HT-29 (cell line): ENCODE data around the gene MMP23B. TPM values are rescaled to one million over a fixed set of nuclear protein-coding genes. Genes with fewer than 3 reads are reported as not detected.
"Not testable (repeated sequence)": the region's sequence is repeated elsewhere in the genome, so short reads cannot be mapped to it uniquely, and the experiment has no call there.

Experiments
- DNase-seq: peaks from one replicate; pipeline ENCODE4 v3.0.0-alpha.2; 2015; ENCODE audit warnings: low spot score
- total RNA-seq: library from RNA; depleted of rRNA; stranded (reverse); fragments of >200 nt; shearing (Covaris generic); gene quantifications from 2 replicates; pipeline ENCODE4 v1.2.3, GENCODE V29; 2014

MMP23B gene
- total RNA-seq, 1 experiment from 2014 or later = 1.3 TPM

DNA sequence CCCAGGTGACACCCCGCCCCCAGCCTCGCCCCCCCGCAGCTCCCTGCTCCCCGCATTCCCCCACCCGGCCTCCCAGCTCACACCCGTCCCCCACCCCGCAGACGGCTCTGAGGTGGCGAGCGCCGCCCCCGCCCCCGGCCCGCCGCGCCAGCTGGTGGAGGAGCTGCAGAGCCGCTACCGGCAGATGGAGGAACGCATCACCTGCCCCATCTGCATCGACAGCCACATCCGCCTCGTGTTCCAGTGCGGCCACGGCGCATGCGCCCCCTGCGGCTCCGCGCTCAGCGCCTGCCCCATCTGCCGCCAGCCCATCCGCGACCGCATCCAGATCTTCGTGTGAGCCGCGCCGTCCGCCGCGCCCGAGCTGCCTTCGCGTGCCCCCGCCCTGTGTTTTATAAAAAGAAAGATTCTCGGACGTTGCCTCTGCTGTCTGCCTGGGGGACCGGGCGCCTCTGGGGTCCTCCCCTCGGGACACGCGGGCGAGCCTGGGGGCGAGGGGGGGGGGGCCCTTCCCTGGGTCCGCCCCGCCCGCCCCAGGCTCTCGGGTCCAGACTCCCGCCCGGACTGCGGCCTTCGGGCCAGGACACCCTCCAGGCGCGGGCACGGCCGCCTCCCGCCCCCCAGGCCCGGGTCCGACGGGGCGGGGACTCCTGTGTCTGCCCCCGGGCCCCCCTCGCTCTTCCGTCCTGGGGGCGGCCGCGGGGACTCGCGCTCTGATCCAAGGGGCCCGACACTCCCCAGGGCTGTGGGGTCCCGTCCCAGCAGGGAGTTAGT lies 1.6 kb upstream of the MMP23B start:
- no peak for DNase-seq

DNA sequence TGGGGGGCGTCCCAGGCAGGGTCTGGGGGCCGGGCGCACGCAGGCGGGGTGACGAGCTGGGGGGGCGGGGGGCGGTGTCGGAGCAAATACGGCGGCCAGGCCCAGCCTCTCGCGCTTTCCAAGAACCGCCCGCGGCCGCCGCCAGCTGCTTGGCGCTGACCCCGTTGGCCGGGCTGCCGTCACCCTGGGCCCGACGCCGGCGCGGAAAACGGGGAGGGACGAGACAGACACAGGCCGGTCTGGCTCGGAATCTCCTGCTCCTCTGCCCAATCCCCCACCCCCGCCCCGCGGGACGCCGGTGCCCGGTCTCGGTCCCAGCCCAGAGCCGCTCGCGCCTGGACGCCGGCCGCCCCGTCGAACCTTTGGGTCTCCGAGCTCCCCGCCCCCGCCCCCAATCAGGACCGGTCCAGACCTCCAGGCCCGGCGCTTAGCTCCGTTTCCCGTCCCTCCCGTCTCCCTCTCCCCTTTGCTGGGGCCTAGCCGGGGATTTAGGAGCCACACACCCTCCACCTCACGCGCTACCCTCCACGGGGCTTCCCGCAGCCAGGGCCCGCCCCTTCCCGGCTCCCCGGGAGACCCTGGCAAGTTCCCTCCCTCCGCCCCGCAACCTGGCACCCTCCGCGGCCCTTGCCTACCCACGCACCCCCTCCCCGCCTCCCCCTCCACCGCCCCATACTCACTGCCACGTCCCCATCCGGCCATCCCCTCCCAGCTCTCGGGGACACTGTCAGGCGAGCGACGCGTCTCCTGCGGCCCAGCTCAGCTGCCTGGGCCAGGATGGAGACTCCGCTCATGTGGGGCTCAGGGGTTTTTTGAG lies 800 bp upstream of the MMP23B start:
- no peak for DNase-seq

DNA sequence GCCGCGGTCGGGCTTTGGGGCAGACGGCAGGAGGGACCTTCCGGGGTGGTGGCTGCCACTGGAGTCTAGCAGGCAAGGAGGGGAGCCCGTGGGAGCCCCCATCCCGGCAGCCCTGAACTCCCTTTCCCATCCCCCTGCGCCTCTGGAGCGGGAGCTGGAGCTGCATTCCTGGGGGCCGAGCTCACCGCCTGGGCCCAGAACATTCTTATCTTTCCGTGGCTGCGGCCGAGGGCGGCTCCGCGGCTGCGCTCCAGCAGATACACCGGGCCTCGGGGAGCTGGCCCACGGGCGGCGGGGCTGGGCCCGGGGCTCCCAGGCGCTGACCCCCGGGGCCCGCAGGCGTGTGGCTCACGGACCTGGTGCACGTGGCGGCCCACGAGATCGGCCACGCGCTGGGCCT lies 1.4 kb downstream of the MMP23B start:
- DNase-seq = not testable (repeated sequence)

DNA sequence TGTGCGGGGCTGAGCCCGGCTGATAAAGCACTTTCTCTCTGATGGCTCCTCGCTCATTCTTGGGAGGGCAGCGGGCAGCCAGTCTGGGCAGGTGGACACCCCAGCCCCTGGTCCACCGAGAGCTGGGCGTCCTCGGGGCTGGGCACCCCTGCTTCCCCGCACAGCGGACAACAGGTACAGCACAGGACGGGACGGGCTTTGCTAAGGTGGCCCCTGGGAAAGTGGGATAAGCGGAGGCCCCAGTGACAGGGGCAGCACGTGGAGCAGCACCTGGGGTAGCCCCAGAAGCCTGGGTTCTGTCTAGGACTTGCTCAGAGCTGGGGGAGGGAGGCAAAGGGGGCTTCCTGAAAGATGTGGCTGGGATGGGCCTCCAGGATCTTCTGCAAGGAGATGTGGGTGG lies 2.6 kb downstream of the MMP23B start:
- DNase-seq = not testable (repeated sequence)

DNA sequence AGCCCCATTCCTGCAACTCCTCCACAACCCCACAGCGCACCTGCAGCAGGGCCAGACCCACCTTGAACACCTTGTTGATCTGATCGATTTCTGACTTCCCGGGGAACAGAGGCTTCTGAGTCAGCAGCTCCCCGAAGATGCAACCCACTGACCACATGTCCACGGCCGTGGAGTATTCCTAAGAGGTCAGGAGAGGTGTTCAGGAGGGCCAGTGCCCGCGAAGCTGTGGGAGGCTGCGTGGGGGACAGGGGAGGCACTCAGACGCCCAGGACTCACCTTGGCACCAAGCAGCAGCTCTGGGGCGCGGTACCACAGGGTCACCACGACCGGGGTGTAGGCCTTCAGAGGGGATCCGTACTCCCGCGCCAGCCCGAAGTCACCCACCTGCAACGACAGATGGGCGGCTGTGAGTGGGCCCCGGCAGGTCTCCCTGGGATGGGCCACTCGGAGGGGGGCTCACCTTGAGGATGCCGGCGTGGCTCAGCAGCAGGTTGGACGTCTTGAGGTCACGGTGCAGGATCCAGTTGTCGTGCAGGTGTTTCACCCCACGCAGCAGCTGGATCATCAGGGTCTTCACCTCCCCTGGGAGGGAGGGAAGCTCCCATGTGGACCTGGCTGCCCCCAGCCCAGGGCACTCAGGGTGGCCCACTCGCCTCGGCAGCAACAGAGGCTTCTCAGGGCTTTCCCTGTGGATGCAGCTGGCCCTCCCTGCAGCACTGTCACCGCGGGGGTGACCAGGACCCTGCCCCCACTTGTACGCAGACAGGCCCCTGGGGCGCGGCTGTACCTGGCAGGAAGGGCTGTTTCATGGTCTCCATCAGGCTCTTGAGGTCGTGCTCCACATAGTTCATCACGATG lies 4.9 kb downstream of the MMP23B start:
- DNase-seq = not testable (repeated sequence)

DNA sequence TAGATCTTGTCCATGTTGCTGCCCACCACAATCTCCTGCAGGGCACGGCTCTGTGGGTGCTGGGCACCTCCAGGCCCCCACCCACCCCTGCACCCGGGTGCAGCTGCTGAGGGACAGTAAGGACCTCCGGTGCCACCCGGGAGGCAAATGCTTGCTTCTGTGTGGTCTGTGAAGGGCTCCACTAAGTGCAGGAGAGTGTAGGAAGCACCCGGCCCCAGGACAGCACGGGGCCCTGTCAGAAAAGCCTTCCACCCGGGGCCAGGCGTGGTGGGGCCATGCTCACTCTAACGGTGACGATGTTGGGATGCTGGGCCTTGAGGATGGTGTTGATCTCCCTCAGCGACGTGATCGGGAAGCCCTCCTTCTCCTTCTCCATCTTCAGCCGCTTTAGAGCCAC lies 5.5 kb downstream of the MMP23B start:
- DNase-seq = not testable (repeated sequence)

DNA sequence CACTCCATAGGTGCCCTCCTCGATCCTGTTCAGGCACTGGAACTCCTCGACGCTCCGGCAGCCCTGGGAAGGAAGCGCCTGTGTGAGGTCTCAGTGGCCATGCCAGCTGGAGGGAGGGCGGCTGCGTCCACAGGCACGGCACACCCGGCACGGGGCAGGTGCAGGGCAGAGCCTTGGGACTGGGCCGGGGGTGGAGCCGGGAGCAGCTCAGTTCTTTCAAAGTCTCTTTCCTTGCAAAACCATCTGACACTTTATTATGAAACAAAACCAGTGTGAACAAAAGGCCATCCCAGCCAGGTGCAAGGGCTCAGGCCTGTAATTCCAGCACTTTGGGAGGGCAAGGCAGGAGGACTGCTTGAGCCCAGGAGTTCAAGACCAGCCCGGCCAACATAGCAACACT lies 6.6 kb downstream of the MMP23B start:
- peak; percentile 75 for DNase-seq

DNA sequence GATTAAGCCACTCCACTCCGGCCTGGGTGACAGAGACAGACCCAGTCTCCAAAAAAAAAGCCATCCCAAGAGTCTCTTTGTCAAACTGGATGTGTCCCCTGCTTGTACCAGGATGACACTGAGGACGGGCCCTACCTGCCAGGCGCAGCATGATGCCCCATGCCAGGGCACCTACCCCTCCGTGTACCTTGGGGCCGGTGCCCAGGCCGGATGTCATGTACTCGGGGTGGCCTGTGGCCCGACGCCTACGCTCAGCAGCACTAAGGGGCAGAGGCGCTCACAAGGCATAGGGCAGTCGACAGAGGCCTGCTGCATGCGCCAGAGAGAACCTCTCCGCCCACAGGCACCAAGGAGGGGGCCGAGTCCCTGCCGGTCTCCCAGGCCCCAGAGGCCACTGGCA lies 7.4 kb downstream of the MMP23B start:
- DNase-seq = not testable (repeated sequence)

DNA sequence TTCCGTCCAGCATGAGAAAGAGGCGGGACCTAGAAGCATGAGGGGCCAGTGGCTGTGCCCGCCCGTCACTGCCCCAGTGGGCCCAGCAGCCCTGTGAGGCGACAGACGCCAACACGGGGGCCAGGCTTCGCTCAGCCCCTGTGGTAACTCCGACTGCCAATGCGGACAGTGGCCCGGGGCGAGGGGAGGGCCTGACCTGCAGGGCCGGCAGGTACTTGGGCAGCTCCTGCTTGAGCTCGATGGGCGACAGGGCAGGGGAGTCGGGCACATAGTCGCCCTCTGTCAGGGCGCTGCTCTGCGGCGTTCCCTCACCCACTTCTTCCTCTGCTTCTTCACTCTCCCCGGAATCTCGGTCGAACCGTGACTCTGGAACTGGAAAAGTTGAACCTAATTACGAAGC lies 8.1 kb downstream of the MMP23B start:
- DNase-seq = not testable (repeated sequence)

DNA sequence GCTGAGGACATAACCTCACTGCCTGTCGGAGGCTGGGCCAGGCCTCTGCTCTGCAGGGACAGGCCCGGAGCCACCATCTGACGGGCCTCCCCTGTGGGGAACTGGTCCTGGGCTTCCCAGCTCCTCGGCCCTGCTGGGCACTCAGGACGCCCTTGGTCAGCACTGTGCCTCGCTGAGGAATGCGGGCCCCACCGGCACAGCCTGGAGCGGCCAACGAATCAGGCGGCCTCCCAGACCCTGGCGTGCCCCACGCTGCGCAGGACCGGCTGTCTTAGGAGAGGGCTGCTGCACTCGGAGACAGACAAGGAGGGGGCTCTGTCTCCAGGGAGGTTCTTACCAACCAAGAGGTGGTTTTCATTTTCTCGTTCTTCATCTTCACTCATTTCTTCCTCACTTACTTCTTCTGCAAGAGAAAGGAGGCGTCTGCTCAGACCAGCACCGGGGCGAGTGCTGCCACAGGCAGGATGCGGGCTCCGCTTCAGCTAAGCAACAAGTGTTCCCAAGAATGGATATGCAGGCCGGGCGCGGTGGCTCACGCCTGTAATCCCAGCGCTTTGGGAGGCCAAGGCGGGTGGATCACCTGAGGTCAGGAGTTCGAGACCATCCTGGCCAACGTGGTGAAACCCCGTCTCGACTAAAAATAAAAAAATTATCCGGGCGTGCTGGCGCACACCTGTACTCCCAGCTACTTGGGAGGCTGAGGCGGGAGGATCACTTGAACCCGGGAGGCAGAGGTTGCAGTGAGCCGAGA lies 8.9 kb downstream of the MMP23B start:
- not testable (repeated sequence) for DNase-seq

DNA sequence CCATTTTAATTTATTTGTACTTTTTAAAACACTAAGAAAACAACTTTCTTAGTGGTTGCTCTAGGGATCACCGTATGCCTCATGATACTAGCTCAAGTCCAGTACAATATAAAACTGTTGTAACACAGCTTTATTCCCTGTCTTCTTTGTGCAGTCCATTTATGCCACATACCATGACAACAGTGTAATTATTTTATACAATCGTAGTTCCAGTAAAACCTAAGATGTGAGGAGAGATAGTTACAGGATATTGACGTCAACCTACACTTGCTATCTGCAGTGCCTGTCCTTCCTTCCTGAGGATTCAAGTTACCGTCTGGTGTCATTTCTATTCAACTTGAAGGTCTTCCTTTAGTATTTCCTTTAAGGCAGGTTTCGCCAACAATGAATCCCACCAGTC lies 14.4 kb downstream of the MMP23B start:
- not testable (repeated sequence) for DNase-seq

DNA sequence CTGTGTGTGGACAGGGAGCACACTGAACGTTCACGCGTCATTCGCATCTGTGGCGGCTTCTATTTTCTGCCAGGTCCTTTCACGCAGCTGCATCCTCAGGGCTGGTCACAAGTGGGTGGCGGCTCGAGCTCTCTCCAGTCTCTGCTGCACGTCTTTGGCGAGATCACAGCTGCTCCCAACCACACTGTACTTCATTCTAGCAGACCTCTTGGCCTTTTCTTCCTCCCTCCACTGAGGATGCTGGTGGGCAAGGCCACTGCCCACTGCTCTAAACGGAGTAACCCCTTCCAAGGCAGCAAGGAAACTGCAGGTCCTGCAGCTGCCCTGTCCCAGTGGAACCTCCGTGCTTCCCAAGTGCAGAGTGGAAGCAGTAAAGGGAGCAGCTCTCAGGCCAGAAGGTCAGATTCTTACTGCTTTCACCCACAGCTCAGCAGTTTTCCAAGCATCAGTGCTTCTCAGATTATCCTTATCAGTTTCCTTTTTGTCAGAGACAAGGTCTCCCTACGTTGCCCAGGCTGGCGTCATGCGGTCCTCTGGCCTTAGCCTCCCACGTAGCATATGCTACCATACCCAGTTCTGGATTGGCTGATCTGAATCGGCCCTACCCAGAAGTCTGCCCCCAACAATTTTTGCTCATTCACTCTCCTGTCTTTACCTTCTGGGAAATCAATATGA lies 15.7 kb downstream of the MMP23B start:
- DNase-seq = not testable (repeated sequence)

DNA sequence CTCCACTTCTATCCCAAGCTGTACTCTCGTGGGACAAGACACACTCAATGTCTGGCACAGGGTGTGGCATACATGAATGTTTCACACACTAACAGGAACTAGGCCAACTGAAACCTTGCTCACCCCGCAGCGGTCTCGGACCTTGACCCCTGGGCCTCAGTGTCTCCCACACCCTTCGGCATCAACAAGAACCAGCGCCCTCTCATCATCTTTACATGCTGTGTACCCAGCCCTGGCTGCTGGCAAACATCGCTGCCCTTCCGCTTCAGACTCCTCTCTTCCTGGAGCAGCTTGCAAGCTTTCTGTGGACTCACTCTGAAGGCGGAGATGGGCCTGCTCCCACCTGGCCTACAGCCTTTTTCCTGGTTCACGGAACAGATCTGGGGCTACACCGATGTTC lies 16.3 kb downstream of the MMP23B start:
- not testable (repeated sequence) for DNase-seq

DNA sequence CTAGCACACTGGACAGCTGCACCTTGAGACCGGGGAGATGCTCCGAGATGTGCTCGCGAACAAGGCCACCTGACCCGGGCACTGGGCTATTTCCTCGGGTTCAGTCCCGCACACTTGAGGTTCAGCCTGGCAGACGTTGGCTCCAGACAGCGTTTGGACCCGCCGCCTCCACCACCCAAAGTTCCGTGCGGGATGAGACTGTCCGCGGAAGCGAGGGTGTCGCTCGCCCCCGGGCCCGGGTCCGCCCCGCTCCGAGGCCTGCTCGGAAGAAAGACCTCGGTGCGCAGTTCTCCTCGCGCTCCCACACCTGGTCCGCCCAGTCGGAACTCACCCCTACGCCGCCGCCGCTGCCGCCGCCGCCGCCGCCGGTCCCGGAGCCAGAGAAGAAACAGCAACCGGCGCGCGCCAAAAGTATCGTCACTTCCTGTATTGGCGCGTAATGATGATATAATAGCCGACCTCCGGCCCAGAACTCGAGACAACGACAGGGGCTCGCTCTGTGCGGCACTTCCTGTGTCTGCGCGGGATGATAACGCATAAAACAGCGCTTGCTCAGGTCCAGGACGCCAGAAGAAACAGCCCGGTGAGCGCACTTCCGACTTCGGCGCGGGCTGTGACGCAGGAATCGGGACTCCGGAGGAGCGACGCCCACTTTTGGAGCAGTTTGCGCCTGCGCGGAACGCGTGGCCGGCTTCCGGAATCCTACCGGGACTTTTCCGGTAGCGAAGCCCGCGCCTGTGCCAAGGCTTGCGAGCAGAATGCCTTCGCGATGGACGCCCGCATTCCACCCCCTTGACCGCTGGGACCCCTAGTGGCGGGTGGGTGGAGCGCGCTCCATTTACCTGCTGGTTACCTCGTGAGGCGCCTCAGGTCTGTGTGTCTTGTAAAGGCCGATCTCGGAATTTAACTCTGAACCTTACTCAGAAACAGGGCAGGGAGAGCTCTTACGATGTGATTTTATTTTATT lies 26.9 kb downstream of the MMP23B start, which contains the start of gene CDK11B:
CDK11B (minus strand) TSS at position 422 of the 967 bp plus-strand sequence. CDS start 1,519 bp downstream, outside the sequence.
- DNase-seq = peak; percentile 87

DNA sequence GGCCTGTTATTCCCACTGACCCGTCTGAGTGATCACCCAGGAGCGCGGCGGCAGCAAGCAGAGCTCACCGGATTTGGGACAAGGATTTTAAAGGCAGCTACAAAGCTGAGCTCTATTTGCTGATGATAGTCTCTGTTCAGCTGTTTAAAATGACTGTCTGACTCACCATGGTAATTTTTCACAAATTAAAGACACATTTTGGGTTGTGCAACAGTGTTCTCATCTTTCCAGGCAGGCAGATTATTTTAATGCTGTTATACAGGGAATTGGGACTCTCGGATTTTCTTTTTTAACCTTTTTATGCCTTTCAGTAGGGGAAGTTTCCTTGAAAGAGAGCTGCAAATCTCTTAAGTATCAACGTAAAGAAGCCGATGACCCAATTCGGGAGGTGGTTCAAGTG lies 30.4 kb downstream of the MMP23B start:
- DNase-seq = not testable (repeated sequence)

DNA sequence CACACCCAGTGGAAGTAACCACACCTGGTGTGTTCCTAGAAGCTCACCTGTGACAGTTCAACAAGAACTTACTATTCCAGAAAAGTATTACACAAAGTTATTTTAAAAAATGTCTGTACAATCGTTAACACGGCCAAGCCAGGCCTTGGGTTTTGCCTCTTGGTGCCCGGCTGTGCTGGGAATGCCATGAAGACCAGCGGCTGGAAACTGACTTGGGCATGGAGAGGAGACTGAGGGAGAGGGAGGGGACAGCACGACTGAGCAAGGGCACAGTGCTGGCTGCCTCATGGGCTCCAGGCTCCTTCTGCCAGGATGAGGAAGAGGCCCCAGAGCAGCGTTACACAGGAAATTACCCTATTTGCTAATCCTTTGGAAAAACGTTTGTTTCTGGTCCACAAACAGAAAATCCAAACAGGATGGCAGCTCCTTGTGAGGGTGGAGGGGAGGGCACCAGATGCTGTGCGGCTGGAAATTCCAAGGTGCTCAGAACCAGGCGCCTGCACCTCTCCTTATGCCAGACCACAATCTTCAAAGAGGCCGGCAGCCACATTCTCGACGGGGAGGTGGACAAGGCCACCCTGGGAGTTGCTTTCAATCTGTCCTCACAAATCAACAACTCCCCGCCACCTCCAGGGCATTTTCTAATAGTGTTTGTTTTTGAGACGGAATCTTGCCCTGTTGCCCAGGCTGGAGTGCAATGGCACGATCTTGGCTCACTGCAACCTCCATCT lies 31.0 kb downstream of the MMP23B start:
- not testable (repeated sequence) for DNase-seq

DNA sequence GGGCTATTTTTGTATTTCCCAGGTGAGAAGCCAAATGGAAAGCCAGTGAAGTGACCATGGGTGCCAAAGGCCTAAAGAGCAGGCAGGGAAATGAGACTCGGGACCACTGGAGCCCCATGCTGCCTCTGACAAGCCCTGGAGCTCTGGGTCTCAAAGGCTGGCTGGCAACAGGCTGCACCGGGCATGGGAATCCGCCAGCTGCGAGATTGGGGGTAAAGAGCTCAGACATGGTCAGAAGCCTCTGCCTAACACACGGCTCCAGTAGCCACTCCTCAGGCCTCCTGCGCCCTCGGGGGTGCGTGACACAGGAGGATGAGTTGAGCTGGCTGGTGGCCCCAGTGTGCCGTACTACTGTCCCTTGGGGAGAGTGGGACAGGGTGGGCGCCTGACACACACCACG lies 32.3 kb downstream of the MMP23B start:
- not testable (repeated sequence) for DNase-seq
